C1 segment of cervical spinal cord (tissue), 14 donors: ENCODE data around the gene NKX1-1.
"Not testable (repeated sequence)": the region's sequence is repeated elsewhere in the genome, so short reads cannot be mapped to it uniquely, and the experiment has no call there.

Source experiments
- DNase-seq, 14 donors: peaks; one replicate each; lab custom pipeline; 2025; lab: John Stamatoyannopoulos, UW

The NKX1-1 gene

DNA sequence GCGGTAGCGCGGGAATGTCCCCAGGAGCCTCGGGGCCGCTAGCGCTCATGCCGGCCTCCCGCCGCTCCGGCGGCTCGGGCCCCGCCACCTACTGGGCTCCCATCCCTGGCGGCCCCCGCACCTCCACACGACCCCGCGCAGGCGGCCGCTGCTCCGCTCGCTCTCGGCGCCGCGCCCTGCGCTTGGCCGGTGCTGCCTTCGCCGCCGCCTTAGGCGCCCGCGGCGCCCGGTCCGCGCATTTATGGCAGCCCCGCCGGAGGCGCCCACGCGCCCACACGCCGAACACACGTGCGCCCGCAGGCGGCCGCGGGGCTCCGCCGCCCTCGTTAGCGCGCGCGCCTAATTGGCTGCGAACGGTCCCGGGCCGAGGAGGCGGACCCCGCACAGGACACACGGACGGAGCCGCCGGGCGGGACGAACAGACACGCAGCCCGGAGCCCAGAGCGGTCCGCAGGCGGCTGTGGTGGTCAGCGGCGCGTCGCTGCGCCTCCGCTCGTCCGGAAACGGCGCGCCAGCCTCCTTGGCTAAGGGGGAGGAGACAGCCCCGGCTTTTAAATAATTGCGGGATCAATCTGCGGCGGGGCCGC is at the start of gene NKX1-1:
TSS of gene NKX1-1 (minus strand) at position 49 of the 587 bp plus-strand sequence. CDS start at position 49, 0 bp downstream.
- no peak for DNase-seq

- DNase-seq: no peak
These were observed 47.5 kb upstream of the NKX1-1 start for GRCh38 chr4:1453731-1454130.

- DNase-seq: no peak
These were observed 46.3 kb upstream of the NKX1-1 start for GRCh38 chr4:1452431-1453051.

DNA sequence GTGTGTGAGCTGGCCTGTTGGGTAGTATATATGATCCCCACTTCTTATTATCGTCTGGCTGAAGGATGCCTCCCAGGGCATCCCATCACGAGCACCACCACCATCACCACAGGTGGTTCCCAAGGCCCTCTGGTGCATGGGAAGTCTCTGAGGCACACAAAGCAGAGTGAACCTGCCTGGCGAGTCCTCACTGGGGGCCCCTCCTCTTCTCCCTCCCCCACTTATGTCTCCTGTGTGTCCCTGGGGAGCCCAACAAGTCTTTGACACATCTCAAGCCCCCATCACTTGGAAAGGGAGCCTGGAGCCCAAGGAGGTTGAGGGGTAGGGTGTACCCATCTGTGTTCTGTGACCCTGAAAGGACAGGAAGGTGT is 45.5 kb upstream of the NKX1-1 start:
- DNase-seq: no peak

- DNase-seq: no peak
These were observed 45.0 kb upstream of the NKX1-1 start for GRCh38 chr4:1451106-1451751.

- no peak for DNase-seq
These were observed 43.8 kb upstream of the NKX1-1 start for GRCh38 chr4:1449833-1450741.

DNA sequence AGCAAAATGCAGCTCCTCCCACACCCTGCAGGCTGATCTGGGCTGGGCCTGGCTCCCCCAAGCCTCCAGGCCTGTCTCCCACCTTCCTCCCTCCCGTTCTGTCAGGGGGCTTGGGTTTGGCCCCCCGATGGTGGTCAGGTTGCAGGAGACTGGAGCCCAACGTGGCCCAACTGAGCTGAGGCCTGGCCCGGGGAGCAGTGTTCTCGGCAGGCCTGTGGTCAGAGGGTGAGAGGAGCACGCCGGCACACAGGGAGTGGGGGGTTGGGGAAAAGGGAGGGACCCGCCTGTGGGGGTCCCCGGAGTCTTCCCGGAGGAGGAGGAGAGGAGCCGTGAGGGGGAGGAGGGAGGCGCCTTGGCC is 43.2 kb upstream of the NKX1-1 start:
- no peak for DNase-seq

- no peak for DNase-seq
These were observed 42.6 kb upstream of the NKX1-1 start for GRCh38 chr4:1448589-1449420.

DNA sequence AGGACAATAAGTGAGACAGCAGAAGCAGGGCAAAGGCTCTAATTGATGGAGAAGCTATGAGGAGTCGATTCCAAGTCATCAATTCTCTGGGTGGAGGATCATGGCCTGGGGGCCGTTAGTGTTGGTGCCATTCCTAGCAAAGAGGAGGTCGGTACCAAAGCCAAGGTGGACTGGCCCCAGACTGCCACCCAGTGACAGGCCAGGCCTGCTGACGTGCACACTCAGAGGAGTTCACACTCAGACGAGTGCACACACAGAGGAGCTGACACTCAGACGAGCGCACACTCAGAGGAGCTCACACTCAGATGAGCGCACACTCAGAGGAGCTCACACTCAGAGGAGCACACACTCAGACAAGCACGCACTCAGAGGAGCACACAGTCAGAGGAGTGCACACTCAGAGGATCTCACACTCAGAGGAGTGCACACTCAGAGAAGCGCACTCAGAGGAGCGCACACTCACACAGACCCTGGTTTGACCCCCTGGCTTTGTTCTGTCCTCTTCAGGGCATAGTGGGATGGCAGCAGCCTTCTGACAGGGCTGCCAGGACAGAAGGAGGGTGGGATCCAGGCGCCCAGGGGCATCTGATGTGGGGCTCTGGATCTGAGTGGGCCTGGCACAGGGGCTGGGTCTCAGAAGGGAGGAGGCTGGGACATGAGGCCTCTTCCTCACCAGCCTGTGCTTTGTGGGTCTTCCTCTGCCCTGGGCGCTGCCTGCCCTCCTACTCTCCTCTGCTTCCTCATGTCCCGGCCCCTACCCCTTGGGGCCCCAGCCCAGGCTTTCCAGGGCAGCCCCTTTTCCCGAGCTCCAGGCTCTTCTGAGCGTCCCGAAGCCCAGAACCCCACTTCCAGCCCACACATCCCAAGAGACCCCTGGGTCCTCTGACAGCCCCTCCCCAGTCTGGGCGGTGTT is 41.7 kb upstream of the NKX1-1 start:
- DNase-seq: no peak

- DNase-seq: no peak
These were observed 40.5 kb upstream of the NKX1-1 start for GRCh38 chr4:1446502-1447386.

DNA sequence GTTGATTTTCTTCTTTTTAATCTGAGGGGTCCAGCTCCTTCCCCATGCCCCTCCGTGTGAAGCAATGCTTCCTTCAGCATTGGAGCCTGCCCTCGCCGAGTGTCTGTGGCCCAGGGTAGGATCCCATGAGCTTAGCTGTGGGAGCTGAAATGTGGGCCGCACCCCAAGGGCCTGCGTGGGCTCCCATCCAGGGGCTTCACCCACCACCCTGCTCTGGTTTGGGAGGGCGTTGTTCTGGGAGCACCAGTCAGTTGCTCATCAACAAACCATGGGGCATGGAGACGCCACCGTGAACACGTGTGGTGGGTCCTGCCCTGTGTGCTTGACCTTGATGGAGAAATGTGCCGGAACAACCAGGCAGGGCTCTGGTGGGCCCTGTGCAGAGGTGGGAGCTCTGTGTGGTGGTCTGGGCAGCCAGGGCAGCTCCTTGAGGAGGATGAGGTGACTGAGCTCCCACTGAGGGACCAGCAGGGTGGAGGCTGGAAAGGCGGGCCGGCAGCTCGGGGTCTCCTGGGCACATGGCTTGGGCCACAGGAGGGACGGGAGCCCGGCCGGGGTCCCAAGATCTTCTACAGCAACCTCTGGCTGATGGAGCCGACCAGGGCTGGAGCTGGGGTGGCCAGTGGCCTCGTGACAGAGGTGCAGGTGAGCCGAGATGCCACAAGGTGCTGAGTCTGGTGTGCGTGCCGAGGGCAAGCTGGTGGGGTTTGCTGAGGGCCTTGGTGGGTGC is 39.6 kb upstream of the NKX1-1 start:
- DNase-seq: no peak

DNA sequence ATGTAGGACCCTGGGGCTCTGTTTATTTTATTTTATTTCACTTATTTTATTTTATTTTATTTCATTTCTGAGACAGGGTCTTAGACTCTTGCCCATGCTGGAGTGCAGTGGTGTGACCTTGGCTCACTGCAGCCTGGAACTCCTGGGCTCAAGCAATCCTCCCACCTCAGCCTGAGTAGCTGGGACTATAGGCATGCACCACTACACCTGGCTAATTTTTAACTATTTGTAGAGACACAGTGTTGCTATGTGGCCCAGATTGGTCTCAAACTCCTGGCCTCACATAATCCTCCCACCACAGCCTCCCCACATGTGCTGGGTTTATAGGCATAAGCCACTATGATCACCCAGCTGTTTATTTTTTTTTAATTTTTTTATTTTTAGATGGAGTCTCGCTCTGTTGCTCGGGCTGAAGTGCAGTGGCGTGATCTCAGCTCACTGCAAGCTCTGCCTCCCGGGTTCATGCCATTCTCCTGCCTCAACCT is 37.5 kb upstream of the NKX1-1 start:
- not testable (repeated sequence) for DNase-seq

GRCh38 chr4:1427010-1427409 is 20.8 kb upstream of the NKX1-1 start:
- no peak for DNase-seq

GRCh38 chr4:1421657-1422056 is 15.4 kb upstream of the NKX1-1 start:
- DNase-seq: no peak

- no peak for DNase-seq
These were observed 13.5 kb upstream of the NKX1-1 start for GRCh38 chr4:1419708-1420107.

DNA sequence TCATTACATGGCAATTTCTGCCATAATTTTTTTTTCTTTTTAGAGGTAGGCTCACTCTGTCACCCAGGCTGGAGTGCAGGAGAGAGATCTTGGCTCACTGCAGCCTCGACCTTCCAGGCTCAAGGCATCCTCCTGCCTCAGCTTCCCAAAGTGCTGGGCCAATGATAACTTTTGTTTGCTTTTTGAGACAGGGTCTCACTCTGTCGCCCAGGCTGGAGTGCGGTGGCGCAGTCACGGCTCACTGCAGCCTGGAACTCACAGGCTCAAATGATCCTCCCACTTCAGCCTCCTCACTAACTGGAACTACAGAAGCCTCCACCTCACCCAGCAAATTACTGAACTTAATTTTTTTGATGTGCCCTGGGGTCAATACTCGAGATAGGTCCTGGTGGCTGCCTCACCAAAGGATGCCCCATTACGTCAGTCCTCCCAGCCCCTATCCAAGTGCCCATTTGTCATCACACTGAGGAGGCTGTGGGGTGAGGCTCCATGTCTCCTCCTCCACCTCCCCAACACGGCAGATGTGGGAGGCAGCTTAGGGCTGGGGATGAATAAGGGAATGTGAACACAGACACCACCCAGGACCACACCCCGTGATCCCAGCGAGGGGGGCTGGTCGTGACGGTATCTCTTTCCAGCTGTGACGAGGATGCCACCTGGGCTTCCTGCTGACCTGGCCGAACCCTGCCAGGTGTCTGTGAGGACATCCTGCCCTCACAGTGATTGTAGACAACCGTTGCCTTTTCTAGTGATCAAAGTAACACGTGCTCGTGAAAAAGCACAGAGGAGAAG is 12.4 kb upstream of the NKX1-1 start:
- DNase-seq: no peak

- no peak for DNase-seq
These were observed 11.5 kb upstream of the NKX1-1 start for GRCh38 chr4:1417522-1418390.
